HG02870 (cell line): ENCODE results near the gene GPC6.
"Not testable (repeated sequence)": the region's sequence is repeated elsewhere in the genome, so short reads cannot be mapped to it uniquely, and the experiment has no call there.

Source experiments
- ATAC-seq: cut with Tn5 transposase; IDR thresholded peaks from one replicate; pipeline ENCODE4 v1.9.1; 2021; ENCODE audit warnings: mild to moderate bottlenecking, moderate library complexity; ENCODE audit not compliant: unreplicated experiment

GPC6 gene

DNA sequence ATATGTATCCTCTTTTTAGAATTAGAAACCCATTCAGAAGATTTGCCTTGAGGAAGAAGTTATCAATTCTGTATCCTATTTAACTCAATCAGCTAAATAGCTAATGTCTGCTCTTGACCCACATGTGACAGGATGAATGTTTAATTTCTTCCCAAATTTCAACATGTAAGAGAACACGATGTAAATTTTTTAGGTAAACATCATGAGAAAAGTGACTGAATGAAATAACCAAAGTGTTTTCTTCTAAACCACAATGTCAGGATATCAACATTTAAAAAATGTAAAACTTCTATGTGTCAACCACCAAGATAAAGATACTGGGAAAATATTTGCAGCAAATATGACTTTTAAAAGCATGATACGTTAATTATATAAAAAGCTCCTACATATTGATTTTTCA is 950.4 kb downstream of the GPC6 start:
- no peak for ATAC-seq

- no peak for ATAC-seq
Measured at GRCh38 chr13:94178625-94179244, 952.1 kb downstream of the GPC6 start.

DNA sequence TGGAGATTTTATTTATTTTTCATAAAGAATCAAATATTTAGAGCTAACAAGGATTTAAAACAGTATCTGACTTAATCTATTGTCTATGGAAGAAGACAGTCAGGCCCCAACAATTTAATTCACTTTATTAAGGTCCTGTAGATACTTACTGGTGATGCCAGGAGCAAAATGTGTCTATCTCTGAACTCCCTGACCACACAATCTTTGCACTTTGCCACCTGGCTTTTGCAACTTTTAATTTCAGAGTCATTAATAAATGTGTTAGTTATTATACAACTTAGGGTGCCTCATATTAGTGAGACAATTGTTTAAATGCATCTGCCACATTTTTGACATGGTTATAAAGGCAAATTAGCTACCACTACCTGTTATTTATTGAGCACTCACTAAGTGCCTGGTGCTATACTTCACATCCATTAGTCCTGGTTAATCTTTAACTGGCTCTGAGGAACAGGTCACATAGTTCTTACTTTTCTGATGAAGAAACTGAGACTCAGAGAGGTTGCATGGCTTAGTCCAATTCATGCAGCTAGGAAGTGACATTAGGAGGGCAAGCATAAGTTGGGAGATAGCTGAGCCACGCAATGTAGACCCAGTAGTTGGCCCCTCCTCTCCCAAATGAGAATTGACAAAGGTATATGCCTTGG is 955.0 kb downstream of the GPC6 start:
- ATAC-seq, result no peak

- ATAC-seq, result no peak
Measured at GRCh38 chr13:94182185-94182761, 955.7 kb downstream of the GPC6 start.

GRCh38 chr13:94186470-94186869 is 959.9 kb downstream of the GPC6 start:
- no peak for ATAC-seq

DNA sequence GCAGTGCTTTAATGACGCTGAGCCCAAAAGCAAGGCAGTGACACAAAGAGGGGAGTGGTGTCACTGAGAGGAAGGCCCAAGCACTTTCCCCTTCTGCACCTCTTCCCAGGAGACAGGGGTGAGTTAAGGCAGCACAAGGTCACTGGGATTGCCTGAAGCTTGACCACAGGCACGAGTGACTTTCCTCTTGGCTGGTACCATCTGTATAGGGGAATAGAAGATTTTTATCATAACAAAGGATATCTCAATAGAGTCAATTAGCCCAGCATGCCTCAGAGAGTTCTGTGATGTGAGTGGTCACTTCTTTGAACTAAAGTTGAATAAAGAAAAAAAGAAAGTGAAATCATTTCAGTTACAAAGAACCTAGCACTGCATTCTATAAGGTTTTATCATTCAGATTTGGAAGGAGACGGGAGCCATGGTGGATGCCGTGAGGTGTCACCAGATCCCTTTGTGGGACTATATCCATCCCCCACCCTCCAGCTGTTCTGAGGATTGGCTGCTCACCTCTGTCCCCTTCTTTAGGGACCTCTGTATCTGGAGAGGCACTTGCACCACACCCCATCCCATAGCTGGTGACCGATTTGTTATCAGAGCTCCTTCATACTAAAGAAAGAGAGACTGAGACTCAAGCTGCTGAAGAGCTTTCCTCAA is 961.7 kb downstream of the GPC6 start:
- ATAC-seq, result no peak

- ATAC-seq, result no peak
Measured at GRCh38 chr13:94192431-94192975, 965.9 kb downstream of the GPC6 start.

- no peak for ATAC-seq
Measured at GRCh38 chr13:94195715-94196114, 969.1 kb downstream of the GPC6 start.

DNA sequence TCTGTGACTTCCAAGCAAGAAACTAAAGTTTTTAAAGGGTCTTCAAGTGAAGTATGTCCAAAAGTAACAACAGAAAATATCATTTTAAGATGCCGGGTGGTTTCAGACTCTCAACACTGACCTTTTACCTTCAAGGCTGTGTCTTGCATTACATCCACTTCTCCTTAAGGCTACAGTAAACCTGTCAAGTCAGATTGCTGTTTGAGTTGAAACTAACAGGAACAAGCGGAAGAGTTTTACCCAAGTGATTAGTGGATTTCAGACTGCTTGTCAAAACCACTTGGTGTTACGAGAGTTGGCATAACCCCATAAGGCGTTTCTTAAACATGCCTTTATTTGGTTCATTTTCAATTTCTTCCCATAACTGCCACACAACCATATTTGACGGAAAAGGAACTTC is 969.8 kb downstream of the GPC6 start:
- no peak for ATAC-seq

DNA sequence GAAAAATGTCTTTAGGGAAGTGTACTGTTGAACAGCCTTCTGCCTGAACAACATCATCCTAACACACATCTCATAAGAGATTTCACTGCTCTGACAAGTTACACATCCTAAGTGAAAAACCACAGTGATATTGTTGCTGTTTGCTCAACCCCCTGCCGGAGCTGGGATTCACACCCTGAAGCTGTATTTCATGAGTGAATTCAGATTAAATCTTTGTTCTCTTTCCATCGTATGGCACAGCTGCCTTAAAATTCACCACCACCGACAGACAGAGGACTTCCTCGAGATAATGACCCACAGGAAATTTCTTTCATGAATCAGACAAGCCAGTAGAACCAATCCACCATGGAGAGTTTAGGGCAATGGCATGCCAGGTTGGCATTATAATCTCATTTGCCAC is 972.1 kb downstream of the GPC6 start:
- ATAC-seq, result no peak

- no peak for ATAC-seq
Measured at GRCh38 chr13:94199135-94199534, 972.5 kb downstream of the GPC6 start.

DNA sequence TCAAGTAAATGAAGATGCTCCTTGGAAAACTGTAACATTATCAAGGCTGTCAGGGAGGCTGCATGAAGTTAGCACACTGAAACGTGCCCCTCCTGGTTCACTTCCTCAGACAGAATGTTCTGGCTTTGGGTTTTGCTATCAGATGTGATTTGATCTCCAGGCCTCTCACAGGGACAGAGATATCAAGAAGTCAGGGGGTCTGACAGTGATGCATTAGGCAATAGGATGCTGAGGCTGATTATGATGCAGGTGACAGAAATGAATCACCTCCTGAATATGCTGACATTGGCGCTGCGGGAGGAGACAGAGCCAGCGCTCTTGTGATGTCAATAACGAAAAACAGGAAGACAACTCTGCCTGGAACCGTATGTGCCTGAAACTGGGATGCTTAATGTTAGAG is 974.4 kb downstream of the GPC6 start:
- no peak for ATAC-seq

- no peak for ATAC-seq
Measured at GRCh38 chr13:94204163-94204562, 977.6 kb downstream of the GPC6 start.

DNA sequence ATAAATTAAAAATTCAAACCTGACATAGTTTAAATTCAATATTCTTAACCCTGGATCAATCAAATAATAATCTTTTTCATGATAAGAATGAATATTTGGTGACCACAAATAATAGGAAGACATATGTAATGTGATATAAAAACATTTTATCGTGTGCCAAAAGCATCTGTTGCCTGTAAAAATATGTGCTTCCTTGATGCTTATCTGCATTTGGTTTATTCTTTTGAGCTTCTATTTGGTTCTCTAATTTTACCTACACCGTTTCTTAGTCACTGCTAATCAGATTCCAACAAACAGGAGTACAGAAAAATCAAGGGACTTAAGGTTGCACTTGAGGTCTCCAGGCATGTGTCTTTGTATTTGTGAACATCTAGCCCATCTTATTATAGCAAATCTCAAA is 978.3 kb downstream of the GPC6 start:
- no peak for ATAC-seq

GRCh38 chr13:94205896-94206295 is 979.3 kb downstream of the GPC6 start:
- ATAC-seq, result no peak

GRCh38 chr13:94209117-94209516 is 982.5 kb downstream of the GPC6 start:
- ATAC-seq, result no peak

DNA sequence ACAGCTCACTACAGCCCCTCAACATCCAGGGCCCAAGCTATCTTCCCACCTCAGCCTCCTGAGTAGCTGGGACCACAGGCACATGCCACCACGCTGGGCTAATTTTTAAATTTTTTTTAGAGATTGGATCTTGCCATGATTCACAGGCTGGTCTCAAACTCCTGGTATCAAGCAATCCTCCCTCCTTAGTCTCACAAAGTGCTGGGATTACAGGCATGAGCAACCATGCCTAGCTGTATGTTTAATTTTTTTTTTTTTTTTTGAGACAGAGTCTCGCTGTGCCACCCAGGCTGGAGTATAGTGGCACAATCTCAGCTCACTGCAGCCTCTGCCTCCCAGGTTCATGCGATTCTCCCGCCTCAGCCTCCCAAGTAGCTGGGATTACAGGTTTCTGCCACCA is 983.3 kb downstream of the GPC6 start:
- not testable (repeated sequence) for ATAC-seq

- ATAC-seq, result no peak
Measured at GRCh38 chr13:94210816-94211215, 984.2 kb downstream of the GPC6 start.

- ATAC-seq, result no peak
Measured at GRCh38 chr13:94212196-94212595, 985.6 kb downstream of the GPC6 start.

- ATAC-seq, result no peak
Measured at GRCh38 chr13:94214121-94214520, 987.5 kb downstream of the GPC6 start.

DNA sequence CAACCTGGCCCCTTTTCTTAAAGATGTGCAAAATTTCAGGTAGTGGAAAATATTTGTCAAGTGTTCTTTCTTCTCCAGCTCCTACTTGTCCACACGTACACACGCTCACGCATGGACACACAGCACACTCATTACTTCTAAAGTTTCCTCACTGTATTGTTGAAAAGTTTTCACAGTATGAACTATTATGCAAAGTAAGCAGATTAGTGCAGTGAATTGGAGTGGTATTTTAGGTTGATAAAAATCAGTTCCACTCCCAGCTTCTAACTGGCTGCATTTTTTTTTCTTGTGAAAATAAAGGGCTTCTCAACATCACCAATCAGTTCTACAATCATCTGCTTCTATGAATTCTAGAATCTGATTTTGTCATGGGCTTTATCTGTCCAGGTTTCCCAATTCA is 988.4 kb downstream of the GPC6 start:
- ATAC-seq, result no peak

GRCh38 chr13:94216476-94216875 is 989.9 kb downstream of the GPC6 start:
- no peak for ATAC-seq
